Bronchial epithelial cell (primary cell): ENCODE results near the gene MAGI2. TPM values are rescaled to one million over a fixed set of nuclear protein-coding genes. Genes with fewer than 3 reads are reported as not detected.

ENCODE experiments used
- DNase-seq: peaks from one replicate; pipeline ENCODE4 v3.0.0-alpha.2; 2010; ENCODE audit warnings: low read depth
- FAIRE-seq: peaks from 2 replicates; lab custom pipeline; 2011; peaks lifted over from hg19 to GRCh38; lab: Jason Lieb, UNC
- H3K27me3 ChIP-seq: 2 replicates; pipeline ENCODE4 v1.5.1; 2011; ENCODE audit warnings: low read length; ENCODE audit not compliant: control insufficient read depth, insufficient read depth
- H3K36me3 ChIP-seq: 2 replicates; pipeline ENCODE4 v1.5.1; 2011; ENCODE audit warnings: low read length; ENCODE audit not compliant: control insufficient read depth, insufficient read depth
- H3K4me3 ChIP-seq: 2 replicates; pipeline ENCODE4 v1.5.1; 2011; ENCODE audit warnings: mild to moderate bottlenecking, low read depth, low read length, control low read depth
- total RNA-seq: library from RNA; depleted of rRNA; stranded (reverse); fragments of >200 nt; gene quantifications from 2 replicates; pipeline ENCODE4 v1.2.1, GENCODE V29; 2014
- TF ChIP-seq, protein P1 (sequence below): IDR thresholded peaks from 2 replicates; pipeline ENCODE4 v1.5.1; 2011; ENCODE audit warnings: mild to moderate bottlenecking, moderate library complexity, low read length, control low read depth, inconsistent platforms; ENCODE audit not compliant: insufficient read depth, severe bottlenecking

MAGI2 gene
- total RNA-seq, 1 donor from 2014 or later, result 2.6 TPM

DNA sequence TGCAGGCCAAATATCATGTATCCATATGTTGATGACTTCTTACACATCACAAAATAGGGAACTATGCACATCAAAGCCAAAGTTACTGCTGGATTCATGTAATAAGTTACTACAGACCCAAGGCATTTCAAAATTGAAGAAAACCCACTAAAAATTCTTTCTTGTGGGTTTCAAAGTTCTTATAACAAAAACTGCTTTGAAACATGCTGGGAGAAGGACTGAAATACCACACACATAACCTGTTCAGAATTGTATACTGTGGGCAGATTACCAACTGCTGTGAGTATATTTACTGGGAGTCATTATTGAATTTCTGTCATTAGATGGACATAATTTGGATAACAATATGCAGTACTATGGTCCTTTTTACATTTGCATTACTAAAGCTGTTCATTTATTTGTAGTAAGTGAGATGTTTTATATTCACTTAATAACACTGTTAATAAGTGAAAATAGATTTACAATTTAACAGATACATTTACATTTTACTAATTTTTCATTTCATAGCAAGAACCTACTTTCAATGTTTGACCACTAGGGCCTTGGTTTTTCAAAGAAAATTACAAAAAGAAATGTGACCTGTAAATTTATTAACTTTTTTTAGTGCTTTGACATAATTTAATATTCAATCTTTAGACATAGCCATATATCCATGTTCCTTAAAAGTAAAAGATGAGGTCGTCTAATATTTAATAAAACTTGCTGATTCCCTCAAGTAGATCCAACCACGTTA, 132.6 kb downstream of the MAGI2 start:
- FAIRE-seq, result no peak
- Histone ChIP-seq H3K27me3 (no peaks in the 10 kb centered on the region), H3K36me3 (no peaks in the 10 kb centered on the region), H3K4me3 (no peak overlapping the region)
- DNase-seq, result no peak
- TF ChIP-seq, protein P1, sequence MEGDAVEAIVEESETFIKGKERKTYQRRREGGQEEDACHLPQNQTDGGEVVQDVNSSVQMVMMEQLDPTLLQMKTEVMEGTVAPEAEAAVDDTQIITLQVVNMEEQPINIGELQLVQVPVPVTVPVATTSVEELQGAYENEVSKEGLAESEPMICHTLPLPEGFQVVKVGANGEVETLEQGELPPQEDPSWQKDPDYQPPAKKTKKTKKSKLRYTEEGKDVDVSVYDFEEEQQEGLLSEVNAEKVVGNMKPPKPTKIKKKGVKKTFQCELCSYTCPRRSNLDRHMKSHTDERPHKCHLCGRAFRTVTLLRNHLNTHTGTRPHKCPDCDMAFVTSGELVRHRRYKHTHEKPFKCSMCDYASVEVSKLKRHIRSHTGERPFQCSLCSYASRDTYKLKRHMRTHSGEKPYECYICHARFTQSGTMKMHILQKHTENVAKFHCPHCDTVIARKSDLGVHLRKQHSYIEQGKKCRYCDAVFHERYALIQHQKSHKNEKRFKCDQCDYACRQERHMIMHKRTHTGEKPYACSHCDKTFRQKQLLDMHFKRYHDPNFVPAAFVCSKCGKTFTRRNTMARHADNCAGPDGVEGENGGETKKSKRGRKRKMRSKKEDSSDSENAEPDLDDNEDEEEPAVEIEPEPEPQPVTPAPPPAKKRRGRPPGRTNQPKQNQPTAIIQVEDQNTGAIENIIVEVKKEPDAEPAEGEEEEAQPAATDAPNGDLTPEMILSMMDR, result no peak

DNA sequence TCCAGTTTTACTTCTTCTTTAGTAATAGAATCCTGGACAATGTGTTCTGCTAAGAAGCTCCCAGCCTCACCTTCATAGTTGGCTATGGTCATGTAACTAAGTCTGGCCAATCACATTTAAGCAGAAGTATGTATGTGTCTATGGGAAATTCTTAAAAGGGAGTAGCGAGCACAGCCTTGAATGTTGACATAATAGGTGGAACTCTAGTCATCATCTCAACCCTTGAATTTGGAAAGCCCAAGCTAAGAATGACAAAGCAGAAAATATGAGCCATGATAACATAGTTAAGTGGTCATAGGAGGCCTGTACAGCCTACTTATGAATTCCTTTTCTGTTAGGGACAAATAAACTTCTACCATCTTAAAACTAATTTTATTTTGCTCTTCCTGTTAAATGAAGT, 134.1 kb downstream of the MAGI2 start:
- H3K27me3 ChIP-seq, result no peaks in the 10 kb centered on the region
- no peak overlapping the region for H3K4me3 ChIP-seq
- no peak for FAIRE-seq
- peak; percentile 61 for DNase-seq
- TF ChIP-seq, protein P1, result no peak
- H3K36me3 ChIP-seq, result no peaks in the 10 kb centered on the region

DNA sequence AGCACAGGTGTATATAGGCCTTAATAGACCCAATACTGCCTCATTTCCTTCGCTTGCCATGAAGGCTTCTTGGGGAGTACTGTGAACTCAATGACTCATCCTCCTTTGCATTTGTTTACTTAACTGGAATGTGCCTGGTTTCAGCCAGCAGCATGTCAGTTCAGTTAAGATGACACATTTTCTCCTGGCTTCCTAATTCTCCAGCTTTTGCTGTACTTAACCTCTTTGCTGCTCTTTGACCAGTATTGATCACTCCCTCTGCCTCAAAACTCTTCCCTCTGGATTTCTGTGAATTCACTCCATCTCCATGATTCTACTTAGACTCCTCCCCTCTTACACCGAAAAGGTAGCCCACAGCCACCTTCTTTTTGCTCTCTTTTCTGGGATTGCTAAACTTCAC, 135.7 kb downstream of the MAGI2 start:
- no peak overlapping the region for H3K4me3 ChIP-seq
- no peaks in the 10 kb centered on the region for H3K27me3 ChIP-seq
- DNase-seq (peak; percentile 96), FAIRE-seq (no peak)
- TF ChIP-seq, protein P1, result no peak
- no peaks in the 10 kb centered on the region for H3K36me3 ChIP-seq

DNA sequence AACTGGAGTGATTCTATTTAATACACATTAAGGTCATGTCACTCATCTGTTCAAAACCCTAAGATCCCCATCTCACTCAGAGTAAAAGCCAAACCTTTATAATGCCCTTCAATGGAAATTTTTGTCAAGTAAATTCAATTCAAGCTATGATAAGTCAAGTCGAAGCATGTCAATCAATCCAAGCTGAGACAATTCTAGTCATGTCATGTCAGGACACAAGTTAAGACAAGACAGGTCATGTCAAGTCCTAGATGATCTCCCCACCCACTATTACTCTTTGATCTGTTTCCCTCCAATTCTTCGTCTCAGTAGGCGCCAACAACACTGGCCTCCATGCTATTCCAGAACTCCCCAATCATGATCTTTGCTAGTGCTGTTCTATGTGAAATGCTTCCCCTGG, 141.4 kb downstream of the MAGI2 start:
- H3K27me3 ChIP-seq, result no peaks in the 10 kb centered on the region
- DNase-seq (no peak), FAIRE-seq (no peak)
- TF ChIP-seq, protein P1, result no peak
- no peak overlapping the region for H3K4me3 ChIP-seq
- no peaks in the 10 kb centered on the region for H3K36me3 ChIP-seq

DNA sequence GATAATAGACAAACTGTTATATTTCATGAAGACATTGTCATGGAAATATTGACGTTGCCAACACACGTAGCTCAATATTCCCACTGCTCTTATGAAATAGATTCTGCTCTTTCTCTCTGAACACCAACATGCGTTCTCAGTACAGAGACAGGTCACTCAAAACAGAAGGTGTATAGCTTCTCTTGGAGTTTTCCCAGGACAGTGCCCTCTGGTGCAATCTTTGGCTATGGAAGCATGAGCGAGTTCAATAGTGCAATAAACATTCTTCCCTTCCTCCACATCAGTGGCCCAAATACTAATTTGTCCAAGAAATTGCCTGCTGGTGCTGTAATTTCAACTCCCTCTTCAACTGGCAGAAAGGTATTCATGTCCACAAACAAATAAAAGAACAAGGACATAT, 145.3 kb downstream of the MAGI2 start:
- TF ChIP-seq, protein P1, result peak; percentile 32
- H3K27me3 ChIP-seq, result no peaks in the 10 kb centered on the region
- FAIRE-seq (no peak), DNase-seq (peak; percentile 34)
- no peak overlapping the region for H3K4me3 ChIP-seq
- no peaks in the 10 kb centered on the region for H3K36me3 ChIP-seq

DNA sequence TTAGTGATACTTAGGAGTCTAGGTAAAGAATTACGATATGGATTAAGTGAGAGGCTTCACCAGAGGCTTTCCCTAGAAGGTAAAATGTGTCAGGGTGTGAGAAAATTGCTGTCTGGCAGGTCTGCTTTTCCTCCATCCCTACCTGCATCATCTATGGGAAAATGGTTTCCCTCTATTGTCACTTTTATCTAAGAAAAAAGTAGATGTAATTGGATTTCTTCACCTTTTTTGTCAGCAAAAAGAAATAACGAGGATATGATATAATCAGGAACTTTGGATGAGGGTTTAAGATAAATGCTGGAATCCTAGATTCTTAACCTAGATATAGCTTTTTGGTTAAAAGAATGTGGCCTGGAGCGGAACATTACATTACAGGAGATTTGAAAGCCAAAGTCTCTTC, 146.1 kb downstream of the MAGI2 start:
- no peak for DNase-seq
- TF ChIP-seq, protein P1, result no peak

More for the DNA sequence above, 146.1 kb downstream of the MAGI2 start:
- no peaks in the 10 kb centered on the region for H3K27me3 ChIP-seq
- FAIRE-seq, result no peak
- no peaks in the 10 kb centered on the region for H3K36me3 ChIP-seq
- no peak overlapping the region for H3K4me3 ChIP-seq
